GM19193 (cell line): ENCODE results near the gene CCR9.

Source experiments
- POLR2A ChIP-seq: IDR thresholded peaks from 4 replicates; pipeline ENCODE4 v1.6.1; 2011; ENCODE audit not compliant: insufficient read depth, insufficient read length; ENCODE audit errors: extremely low read depth

Gene CCR9

DNA sequence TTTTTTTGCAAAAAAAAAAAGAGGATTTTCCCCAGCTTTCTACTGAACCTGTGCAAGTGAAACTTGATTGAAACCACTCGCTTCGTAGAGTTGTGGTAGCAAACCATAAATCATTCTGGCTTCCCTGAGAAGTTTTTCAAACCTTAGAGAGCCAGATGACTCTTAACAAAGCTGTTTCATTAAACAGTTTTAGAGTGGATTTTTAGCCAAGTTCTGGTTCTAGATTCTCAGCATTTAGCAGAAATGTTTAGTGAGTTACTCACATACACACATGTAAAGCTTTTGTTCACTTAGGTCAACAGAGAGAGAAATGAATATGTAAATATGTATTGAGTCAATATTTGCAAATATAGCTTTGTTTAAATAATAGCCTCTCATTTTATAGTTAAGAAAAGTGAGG is 18.1 kb upstream of the CCR9 start:
- TF ChIP-seq POLR2A, result no peak

DNA sequence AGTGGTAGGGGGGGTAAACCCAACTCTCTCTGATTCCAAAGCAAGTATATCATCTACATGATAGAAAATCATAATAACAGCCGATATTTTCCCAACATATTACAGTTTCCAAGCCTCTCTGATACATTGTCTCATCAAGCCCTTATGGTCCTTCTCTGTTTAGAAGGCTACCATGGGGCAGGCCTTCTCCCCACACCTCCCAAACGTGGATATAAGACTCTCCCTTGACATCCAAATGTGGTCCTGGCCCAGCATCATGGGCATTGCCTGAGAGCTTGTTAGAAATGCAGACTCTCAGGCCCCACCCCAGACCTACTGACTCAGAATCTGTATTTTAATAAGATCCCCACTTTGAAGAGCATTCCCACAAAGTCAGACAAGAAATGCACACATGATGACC is 17.7 kb upstream of the CCR9 start:
- no peak for TF ChIP-seq POLR2A

GRCh38 chr3:45869638-45870037 is 16.7 kb upstream of the CCR9 start:
- TF ChIP-seq POLR2A, result no peak

- TF ChIP-seq POLR2A, result no peak
Observed at GRCh38 chr3:45870099-45870498, 16.2 kb upstream of the CCR9 start.

DNA sequence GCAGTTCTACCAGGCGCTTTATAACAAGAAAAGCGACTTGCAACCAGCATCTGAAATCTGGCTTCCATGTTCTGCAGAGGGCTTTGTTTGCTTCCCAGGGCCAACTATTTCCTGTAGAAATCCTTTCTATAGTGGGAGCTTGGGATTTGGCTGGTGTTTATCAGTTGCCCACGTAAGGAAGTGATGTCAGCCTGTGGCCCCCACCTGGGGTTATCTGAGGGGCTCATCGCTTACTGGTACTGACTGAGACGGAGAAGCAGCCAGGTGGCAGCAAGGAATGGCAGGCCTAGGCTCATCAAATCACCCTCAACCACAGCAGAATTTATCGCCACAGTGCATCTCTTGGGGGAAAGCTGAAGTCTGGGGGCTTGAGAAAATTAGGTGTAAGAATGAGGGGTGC is 14.6 kb upstream of the CCR9 start:
- no peak for TF ChIP-seq POLR2A

GRCh38 chr3:45872569-45872968 is 13.8 kb upstream of the CCR9 start:
- TF ChIP-seq POLR2A, result no peak

DNA sequence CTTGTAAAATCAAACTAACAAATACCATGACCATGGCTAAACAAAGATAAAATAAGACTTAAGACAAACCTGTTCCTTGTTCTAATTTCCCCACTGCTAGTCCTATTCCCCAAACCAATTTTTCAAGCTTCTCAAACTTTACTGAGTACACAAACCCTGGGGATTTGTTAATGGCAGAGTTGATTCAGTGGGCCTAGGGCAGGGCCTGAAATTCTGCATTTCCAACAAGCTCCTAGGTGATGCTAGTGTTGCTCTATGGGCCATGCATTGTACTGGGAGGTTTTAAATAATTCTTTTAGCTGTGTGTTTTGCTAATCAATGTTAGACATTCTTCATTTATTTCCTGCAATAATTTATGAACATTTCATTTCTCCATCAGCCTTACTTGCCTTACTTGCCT is 13.3 kb upstream of the CCR9 start:
- TF ChIP-seq POLR2A, result no peak

DNA sequence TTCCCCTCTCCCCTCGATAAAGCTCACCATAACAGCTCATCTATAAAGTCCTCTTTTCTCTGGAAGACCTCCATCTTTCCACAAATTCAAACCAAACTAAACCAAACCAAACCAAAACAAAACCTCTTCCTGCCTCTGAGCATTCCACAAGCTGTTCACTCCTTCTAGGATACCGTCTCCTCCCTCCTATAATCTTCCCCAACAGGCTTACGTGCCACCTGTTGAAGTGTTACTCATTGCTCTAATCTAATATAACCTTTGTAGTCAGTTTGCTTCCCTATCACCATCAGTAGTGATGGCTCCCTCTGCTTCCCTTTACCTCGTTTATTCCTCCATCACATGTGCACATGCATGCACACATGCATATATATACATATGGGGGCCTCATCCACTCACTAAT is 12.7 kb upstream of the CCR9 start:
- TF ChIP-seq POLR2A, result no peak

- no peak for TF ChIP-seq POLR2A
Observed at GRCh38 chr3:45874677-45875346, 11.5 kb upstream of the CCR9 start.

DNA sequence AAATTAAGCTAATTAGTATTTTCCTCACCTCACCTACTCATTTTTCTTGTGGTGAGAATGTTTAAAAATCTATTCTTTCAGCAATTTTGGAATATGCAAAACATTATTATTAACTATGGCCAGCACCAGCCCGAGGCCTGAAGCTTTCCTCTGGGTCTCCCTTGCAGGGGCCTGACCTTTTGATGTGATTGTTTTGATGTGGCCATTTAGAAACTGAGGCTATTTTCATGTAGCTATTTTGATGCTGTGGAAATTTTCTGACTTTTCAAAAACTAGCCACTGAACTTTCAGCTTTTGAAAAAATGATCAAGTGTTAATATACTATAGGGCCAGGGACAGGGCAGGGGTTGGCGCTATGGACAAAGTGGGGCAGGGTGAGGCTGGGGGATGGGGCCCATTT is 8.2 kb upstream of the CCR9 start:
- no peak for TF ChIP-seq POLR2A

DNA sequence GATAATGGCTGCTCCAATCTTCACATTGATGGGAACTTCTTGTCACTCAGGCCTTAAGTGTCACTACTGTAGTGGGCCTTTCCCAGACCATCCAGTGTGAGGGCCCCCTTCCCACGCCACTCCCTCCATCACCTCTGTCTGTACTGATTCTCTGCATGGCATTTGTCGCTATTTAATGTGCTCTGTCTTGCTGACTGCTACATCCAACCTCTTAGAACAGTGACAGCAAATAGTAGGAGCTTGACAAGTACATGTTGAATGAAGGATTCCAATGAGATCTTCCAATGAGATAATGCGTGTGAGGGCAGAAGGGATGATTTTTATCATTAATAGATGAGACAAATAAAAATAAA is 5.6 kb upstream of the CCR9 start:
- no peak for TF ChIP-seq POLR2A

- no peak for TF ChIP-seq POLR2A
Observed at GRCh38 chr3:45881078-45882022, 5.0 kb upstream of the CCR9 start.

DNA sequence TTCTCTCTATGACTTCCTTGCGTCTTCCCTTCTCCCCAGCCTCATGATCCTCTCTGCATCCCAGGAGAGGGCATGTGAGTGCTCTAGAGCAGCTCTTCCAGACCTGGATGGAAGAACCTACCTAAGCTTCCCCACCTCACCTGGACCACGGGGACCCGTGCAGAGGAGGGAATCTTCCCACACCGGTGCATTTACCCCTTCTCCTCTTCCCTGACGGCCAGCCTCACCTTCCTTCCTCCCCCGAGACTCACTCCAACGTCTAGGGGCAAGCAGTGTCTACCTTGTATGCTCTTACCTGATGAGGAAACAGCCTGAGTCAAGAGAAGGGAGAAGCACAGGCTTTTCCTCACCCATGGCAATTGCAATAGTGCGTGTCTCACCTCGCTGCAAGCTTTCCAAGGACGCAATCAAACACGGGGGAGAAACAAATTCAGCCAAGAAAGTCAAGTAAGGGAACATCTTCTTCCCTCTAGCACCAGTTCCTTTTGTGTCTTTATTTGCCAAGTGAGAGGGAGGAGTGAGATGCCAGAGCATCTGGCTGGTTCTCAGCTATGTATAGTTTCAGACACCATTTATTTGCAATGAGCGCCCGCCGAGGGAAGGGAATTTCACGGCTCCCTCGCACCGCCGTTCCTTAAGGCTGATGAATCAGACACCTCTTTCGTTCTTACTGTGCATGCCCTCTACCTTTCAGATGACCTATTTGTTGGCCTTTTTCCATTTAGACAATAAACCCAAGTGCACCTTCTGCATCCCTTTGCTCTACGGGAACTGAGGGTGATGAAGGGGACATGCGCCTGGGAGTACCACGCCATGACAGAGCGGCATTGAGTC is 1.8 kb upstream of the CCR9 start:
- no peak for TF ChIP-seq POLR2A

DNA sequence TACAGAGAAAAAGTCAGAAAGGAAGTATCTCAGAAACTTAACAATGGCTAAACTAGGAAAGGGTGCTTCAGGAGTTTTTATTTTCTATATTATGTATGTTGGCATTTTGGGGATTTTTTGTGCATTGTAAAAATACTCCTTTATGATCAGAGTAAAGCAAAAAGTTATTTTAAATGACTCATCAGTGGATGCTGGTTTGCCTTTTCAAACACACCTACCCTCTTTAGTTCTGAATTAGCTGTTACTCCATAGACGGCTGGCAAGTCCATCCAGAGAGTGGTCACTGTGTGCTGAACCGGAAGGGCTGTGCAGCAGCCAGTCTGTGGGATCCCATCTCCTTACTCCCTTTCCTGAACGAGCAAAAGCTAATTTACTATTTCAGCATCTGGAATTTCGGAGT is 942 bp downstream of the CCR9 start:
- TF ChIP-seq POLR2A, result no peak

- TF ChIP-seq POLR2A, result no peak
Observed at GRCh38 chr3:45887759-45888511, 1.6 kb downstream of the CCR9 start.
